Muscle of arm (tissue), 12 donors: ENCODE measurements around the gene KHDC3L. TPM values are rescaled to one million over a fixed set of nuclear protein-coding genes. Genes with fewer than 3 reads are reported as not detected.

Source experiments
- polyA plus RNA-seq, 12 donors: library from polyadenylated mRNA; unstranded; fragments of 120-200 nt; gene quantifications; one replicate each; pipeline ENCODE4 v1.2.1, GENCODE V29; 2013; ENCODE audit not compliant: insufficient read length in 12 of 12

KHDC3L gene
- polyA plus RNA-seq, 12 donors = not detected

Other genes with a start within 250 kb of the KHDC3L start
- gene KHDC1L, start 137.2 kb upstream of the KHDC3L start, polyA plus RNA-seq = under 1 TPM in 4 of 12 donors, not detected in 8; 0.29 to 0.42 (median 0.39) TPM
- gene KHDC1, start 99.5 kb upstream of the KHDC3L start, polyA plus RNA-seq = 1 to 10 TPM in 10 of 12 donors, not detected in 2; 3.6 to 5.4 (median 4.4) TPM
- gene DPPA5, start 8.4 kb upstream of the KHDC3L start, polyA plus RNA-seq = not detected
- under 1 TPM in 3 of 12 donors, not detected in 9; 0.16 to 0.34 (median 0.21) TPM for gene OOEP, start 7.2 kb downstream of the KHDC3L start, polyA plus RNA-seq
- gene DDX43, start 32.2 kb downstream of the KHDC3L start, polyA plus RNA-seq = 1 to 10 TPM in 1 of 12 donors, under 1 TPM in 8, not detected in 3; 0.15 to 1.3 (median 0.77) TPM
- gene CGAS, start 89.6 kb downstream of the KHDC3L start, polyA plus RNA-seq = 1 to 10 TPM in 11 of 12 donors, not detected in 1; 4.3 to 9.8 (median 5.1) TPM
- 10 to 100 TPM in 11 of 12 donors, not detected in 1; 12.3 to 23.6 (median 21.0) TPM for gene MTO1, start 99.1 kb downstream of the KHDC3L start, polyA plus RNA-seq
- over 10,000 TPM in 11 of 12 donors, 1,000 to 10,000 TPM in 1; 5,408 to 26,661 (median 22,680) TPM for gene EEF1A1, start 158.4 kb downstream of the KHDC3L start, polyA plus RNA-seq